DMS114 treated with DMSO at 0.1 percent for 48 hours (cell line): Measurements from ENCODE around the gene KRT79.

Experiments
- DNase-seq: peaks from one replicate; lab custom pipeline; 2025; ENCODE audit not compliant: unreplicated experiment; lab: John Stamatoyannopoulos, UW

Gene KRT79

DNA sequence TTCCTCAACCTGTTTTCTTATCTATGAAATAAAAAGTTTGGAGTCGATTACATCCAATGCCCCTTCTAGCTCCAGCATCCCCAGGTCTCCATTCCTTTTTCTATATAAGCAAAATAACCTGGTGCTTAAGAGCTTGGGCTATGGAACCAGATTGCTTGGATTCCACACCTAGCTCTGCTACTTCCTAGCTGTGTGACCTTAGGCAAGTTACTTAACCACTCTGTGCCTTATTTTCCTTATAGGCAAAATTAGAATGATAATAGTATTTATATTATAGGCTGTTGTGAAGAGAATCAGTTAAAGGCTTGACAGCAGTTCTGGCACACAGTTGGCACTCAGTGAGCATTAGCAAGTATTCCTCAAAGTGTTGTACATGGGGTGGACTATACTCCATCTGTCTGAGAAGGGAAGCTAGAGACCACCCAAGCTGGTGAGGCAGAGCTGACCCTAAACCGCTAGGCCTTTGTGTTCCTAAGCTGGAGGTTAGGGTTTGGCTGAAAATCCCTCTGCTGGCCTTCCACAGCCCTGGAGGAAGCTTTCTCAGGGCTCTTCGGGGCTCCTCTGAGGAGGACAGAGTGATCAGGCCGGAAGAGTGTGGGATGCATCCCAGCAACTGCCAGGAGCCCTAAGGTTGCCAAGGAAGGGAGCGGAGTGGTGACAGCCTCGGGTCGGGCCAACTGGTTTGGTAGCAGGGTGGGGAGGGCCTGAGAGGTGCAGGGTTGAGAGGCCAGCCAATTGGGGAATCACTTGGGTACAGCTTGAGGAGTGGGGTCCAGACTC lies 14.2 kb downstream of the KRT79 start:
- DNase-seq, result no peak

DNA sequence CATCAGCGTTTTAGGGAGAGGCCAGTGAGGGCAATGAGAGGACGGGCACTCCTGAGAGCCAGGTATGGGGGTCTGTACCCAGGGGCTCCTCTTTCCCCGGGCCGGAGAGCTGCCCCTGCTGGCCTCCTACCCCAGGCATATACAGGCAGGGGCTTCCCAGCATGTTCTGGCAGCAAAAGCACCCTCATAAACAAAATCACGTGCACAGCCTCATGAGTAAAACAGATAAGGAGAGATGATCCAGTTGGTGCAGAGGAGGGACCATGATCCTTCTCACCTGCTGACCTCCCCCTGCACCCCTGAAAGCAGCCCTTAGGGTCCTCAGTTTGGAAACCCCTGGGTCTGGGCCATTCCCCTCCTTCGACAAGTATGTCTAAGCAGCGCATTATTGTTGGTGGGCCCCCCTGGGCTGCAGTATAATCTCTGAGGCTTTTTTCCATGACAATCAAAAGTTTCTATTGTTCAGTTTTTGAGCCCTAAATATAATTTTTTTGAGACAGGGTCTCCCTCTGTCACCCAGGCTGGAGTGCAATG lies 15.2 kb downstream of the KRT79 start:
- no peak for DNase-seq

DNA sequence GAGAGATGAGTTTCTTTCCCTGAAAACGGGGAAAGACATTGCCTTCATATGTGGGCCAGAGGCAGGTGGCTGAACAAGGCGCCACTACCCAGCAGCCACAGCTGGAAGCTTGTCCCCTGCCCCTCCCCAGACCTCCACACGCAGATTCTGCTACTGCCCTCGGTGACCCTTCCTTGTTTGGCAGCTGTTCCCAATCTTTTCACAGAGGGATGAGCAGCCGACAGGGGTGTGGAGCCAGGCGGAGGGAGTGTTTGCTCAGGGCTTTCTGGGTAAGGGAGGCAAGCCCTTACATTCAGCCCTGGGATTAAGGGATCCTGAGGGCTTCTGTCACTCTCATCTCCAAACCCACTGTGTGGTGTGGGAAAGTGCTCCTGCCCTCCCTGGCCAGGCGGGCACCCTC lies 15.7 kb downstream of the KRT79 start:
- DNase-seq, result no peak

GRCh38 chr12:52817699-52818238 lies 16.3 kb downstream of the KRT79 start:
- no peak for DNase-seq

- no peak for DNase-seq
Observed at GRCh38 chr12:52817003-52817698, 17.0 kb downstream of the KRT79 start.

- no peak for DNase-seq
Observed at GRCh38 chr12:52815676-52816588, 18.2 kb downstream of the KRT79 start.

GRCh38 chr12:52815161-52815560 lies 18.9 kb downstream of the KRT79 start:
- no peak for DNase-seq

DNA sequence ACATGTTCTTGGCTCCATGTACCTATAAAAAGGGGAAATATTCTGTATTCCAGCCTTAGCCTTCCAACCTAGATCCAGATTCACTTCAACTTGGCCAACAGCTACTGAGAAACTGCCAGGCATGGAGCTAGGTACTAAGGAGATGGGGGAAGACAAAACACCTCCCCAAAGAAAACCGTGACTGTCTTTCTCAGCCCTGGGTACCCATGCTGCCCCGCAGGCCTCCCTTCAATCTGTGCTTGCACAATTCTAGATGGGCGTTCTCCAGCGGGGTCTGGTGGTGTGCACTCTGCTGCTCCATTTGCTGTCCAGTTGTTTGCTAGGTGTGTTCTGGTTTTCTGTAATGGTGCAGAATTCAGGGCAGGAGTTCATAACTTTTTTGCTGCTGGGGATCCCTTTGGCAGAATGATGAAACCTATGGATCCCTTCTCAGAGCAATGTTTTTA lies 19.4 kb downstream of the KRT79 start:
- DNase-seq, result no peak

- no peak for DNase-seq
Observed at GRCh38 chr12:52813885-52814709, 20.0 kb downstream of the KRT79 start, which contains the start of gene KRT4. Gene KRT4, minus strand, starts transcription at chr12:52814116. Its CDS starts 58 bp downstream, at chr12:52814058.

DNA sequence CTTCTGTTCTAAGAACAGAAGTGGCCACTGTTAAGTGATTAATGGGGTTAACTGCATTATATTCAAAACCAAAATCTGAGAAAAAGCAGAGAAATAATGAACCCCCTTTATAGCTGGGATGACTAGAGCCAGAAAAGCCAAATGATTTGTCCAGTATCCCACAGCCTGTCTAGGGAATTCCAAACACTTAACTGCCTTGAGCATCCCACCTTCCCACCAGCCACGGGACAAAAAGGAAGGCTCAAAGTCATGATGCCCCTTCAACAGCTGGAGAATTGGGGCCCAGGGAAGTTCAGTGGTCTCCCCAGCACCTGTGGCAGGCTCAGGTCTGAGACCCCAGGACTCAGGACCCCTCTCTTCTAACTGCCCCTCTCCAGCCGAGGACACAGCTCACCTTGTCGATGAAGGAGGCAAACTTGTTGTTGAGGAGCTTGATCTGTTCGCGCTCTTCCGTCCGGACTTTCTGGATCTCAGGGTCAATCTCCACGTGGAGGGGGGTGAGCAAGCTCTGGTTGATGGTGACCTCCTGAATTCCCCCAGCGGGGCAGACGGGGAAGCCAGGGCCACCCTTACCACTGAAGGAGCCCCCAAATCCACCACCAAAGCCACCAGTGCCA lies 20.8 kb downstream of the KRT79 start:
- no peak for DNase-seq

- DNase-seq, result no peak
Observed at GRCh38 chr12:52812749-52813148, 21.4 kb downstream of the KRT79 start.

DNA sequence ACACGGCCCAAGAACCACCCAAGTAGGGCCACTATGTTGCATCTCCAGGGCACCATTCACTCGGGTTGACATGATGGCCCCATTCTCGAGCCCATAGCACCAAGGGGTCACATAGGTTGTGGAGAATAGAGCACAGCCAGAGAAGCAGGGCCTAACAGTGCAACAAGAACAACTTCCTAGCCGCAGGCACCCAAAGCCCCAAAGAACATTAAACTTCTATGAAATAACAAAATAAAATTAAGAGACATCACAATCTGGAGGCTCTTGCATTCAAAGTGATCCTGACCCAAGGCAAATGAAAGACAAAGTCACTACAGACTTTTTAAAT lies 22.1 kb downstream of the KRT79 start:
- no peak for DNase-seq

GRCh38 chr12:52811191-52812072 lies 22.7 kb downstream of the KRT79 start:
- DNase-seq, result no peak

- DNase-seq, result no peak
Observed at GRCh38 chr12:52810554-52810953, 23.6 kb downstream of the KRT79 start.

GRCh38 chr12:52809166-52809565 lies 24.9 kb downstream of the KRT79 start:
- DNase-seq, result no peak

DNA sequence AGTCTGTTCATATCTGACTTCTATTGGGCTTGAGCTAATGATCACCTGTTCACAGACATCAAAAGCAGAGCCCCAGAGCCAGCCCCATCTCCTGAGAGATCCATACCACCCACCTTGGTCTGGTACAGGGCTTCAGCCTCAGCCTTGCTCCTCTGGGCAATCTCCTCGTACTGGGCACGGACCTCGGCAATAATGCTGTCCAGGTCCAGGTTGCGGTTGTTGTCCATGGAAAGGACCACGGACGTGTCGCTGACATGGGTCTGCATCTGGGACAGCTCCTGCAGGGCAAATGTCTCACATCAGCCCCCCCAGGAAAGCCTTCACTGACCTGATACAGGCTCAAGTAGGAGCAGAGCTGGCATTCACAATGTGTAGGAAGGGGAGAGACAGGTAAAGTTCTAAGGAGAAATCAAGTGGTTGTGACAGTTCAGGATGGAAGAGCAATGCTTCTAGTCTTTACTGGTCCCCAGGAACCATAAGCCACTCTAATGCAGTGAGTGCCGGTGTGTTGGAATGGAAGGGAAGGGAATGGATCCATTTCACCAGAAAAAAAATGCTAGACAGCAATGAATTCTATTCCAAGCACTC lies 25.4 kb downstream of the KRT79 start:
- DNase-seq, result no peak

DNA sequence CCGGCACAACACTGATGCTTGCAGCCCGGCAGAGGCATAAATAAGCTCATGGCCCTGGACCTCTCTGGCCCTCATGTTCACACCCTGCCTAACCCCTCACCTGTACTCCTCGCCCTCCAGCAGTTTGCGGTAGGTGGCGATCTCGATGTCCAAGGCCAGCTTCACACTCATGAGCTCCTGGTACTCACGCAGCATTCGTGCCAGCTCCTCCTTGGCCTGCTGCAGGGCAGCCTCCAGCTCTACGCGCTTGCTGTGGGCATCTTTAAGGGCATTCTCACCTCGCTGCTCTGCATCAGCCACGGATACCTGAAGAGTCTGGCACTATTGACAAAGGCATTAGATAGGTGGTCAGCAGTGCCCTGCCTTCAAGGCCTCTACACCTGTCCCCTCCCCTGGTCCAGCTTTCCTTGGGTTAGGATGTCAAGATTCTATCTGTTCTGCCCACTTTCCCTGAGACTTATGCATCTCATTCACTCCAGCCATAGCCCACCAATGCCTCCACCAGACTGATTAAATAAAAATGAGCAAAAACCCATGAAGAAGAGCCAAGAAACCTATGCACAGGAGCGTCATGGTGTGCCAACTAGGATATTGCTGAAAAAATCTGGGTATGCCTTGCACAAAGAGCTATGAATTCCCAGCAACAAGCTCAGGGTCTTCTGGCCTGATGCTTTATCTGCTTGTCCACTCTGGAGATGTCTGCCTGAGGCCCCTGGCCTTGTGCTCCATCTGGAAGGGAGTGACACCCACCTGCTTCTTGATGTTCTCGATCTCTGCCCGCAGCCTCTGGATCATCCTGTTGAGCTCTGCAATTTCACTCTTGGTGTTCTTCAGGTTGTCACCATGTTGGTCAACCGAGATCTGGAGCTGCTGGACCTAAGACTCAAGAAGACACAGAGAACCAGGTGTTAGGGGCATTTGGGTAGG lies 26.3 kb downstream of the KRT79 start:
- DNase-seq, result no peak
